Fibroblast of skin of back (primary cell): ENCODE data around the gene PLEK2. TPM values are rescaled to one million over a fixed set of nuclear protein-coding genes. Genes with fewer than 3 reads are reported as not detected.
"Not testable (repeated sequence)": the region's sequence is repeated elsewhere in the genome, so short reads cannot be mapped to it uniquely, and the experiment has no call there.

Source experiments
- DNase-seq: peaks from one replicate; pipeline ENCODE4 v3.0.0-alpha.2; 2013
- polyA plus RNA-seq, 2 experiments: library from polyadenylated mRNA; unstranded; fragments of 120-200 nt; gene quantifications; one replicate each; pipeline ENCODE4 v1.2.1, GENCODE V29; 2013; ENCODE audit not compliant: insufficient read length in 2 of 2

PLEK2 gene
- polyA plus RNA-seq (2013, experiment 1 of 2; ENCODE audit: insufficient read length) = 4.7 TPM
- polyA plus RNA-seq (2013, experiment 2 of 2; ENCODE audit: insufficient read length) = 1.3 TPM

GRCh38 chr14:67411820-67412421, at the start of gene PLEK2:
TSS of gene PLEK2 (minus strand) at chr14:67412165. CDS start at chr14:67412059, 106 bp downstream.
- peak; percentile 43 for DNase-seq

DNA sequence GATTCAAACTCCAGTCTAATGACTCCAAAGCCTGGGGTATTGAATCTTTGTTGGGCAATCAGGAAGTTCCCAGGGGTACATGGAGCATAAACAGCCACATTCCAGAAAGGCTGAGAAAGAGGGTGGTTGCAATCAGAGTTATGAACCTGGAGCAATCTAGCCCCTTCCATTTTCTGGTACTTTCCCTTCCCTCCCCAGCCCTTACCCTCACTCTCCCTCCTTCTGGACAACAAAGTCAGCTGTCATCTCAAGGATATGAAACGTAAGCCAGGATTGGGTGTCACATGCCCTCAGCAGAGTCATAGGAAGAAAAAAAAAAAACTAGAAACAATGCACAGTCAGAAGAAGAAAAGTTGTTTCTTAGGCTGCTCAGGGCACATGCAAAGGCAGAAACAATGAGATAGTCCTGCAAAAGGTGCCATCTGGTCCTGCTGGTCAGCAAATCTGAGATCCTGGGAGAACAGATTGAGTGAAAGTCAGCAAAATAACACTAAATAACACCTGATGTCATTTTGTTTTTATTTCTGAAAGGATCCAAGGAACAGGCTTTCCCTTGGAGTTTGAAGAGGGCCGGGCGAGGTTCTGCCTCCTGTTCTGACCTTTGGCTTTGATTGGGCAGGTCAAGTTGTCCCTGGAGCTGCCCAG, 49.5 kb upstream of the PLEK2 start:
- DNase-seq = no peak

DNA sequence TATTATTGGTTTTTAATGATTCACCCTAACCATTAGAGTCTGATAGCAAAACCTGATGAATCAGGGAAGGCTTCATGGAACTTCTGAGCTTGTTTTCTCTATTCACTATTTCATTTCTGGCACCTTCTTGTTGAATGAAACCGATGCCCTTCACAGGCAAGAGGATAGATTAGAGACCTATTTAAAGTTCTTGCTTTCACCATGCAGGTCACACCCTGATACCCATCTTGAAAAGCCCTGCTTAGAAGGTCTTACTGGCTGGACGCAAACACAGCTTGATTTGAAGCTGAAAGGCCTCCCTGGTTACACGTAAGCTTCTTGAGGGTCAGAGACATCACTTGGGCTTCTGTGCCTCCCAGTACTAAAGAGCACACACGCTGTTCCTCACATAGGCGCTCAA, 47.4 kb upstream of the PLEK2 start:
- no peak for DNase-seq

- no peak for DNase-seq
Observed at GRCh38 chr14:67457782-67458181, 45.8 kb upstream of the PLEK2 start.

DNA sequence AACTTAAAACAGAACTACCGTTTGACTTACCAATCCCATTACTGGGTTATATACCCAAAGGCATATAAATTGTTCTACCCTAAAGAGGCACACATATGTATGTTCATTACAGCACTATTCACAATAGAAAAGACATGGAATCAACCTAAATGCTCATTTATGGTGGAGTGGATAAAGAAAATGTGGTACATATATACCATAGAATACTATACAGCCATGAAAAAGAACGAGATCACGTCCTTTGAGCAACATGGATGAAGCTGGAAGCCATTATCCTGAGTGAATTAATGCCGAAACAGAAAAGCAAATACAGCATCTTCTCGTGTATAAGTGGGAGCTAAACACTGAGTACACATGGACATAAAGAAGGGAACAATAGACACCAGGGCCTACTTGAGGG, 44.8 kb upstream of the PLEK2 start:
- no peak for DNase-seq

DNA sequence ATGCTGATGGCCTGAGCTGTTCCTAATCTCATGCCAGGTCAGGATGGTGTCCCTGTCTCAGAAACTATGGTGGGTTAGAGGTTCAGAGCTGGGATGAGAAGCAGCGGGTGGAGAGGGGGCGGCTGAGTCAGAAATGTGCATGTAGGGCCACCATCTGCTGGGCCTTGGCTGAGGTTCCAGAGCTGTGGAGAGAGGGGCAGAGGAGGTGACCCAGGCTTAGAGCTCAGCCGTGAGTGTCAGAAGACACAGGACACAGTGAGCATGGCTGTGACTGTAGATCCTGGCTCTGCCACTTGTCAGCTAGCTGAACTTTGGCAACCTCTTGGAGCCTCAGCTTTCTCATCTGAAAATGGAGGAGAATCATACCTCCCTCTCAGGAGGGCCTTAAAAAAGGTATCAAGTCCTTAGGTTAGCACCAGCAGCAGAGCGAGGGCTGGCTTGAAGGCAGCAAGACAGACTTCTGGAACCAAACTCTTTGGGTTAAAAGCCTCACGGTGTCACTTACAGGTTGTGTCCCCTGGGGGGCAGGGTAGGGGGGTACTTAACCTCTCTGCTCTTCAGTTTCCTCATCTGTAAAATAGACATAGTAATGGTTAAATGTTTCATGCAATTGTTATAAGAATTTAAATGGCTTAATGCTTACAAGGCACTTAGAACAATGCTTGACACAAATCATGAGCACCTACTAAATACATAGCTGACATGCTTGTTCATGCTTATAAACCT, 41.8 kb upstream of the PLEK2 start:
- DNase-seq = no peak

GRCh38 chr14:67451667-67452066, 39.7 kb upstream of the PLEK2 start:
- not testable (repeated sequence) for DNase-seq

DNA sequence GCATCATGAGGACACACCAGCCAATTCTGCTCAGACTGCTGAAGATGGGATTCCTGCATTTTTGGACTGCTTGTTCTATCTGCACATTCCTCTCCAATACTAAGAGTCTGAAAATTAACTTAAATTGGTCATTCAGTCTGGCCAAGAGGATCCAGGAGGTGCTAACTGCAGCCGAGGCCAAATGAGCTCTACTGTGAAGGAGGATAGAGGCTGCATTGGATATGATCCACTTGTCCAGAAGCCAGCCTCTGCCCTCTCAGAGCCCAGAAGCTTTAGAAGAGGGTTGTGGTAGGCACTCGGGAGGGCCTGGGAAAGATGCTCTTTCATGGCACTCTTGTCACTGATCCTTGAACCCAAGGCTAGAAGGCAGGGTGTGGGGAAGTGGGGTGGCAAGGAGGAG, 37.1 kb upstream of the PLEK2 start:
- DNase-seq = no peak

- no peak for DNase-seq
Observed at GRCh38 chr14:67447033-67447381, 35.0 kb upstream of the PLEK2 start.

- no peak for DNase-seq
Observed at GRCh38 chr14:67446371-67447032, 34.5 kb upstream of the PLEK2 start.

GRCh38 chr14:67444395-67444794, 32.4 kb upstream of the PLEK2 start:
- DNase-seq = no peak

- no peak for DNase-seq
Observed at GRCh38 chr14:67442139-67442906, 30.4 kb upstream of the PLEK2 start.

DNA sequence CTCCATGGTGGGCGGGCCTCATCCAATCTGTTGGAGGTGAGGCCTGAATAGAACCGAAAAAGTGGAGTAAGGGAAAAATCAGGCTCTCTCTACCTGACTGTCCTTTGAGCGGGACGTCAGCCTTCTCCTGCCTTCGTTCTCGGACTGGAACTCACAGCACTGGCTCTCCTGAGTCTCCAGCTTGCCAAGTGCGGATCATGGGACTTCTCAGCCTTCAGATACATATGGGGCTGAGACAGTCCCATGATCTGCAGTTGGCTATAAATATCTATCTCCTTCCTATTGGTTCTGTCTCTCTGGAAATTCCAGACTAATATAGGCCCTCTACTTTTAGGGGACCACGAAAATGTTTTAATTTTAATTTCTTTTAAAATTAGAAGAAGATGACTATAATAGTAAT, 29.7 kb upstream of the PLEK2 start:
- no peak for DNase-seq

GRCh38 chr14:67441256-67441655, 29.3 kb upstream of the PLEK2 start:
- no peak for DNase-seq

- DNase-seq = no peak
Observed at GRCh38 chr14:67440513-67440912, 28.5 kb upstream of the PLEK2 start.

DNA sequence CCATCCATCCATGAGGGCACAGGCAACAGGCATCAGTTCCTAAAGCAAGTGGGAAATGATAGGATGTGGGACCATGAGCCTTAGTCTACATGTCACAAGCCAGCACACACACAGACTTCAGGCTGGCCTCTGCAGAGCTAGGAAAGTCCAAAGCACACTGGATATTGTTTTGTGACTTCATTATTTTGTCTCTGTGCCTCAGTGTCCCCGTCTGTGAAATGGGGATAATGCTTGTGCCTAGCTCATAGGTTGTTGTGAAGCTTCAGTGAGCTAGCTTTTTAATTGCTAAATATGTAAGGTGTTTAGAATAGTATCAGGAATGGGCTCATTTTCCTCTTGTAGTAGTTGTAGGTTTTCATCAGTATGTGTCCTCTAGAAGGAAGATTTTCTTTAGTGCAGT, 27.0 kb upstream of the PLEK2 start:
- no peak for DNase-seq

DNA sequence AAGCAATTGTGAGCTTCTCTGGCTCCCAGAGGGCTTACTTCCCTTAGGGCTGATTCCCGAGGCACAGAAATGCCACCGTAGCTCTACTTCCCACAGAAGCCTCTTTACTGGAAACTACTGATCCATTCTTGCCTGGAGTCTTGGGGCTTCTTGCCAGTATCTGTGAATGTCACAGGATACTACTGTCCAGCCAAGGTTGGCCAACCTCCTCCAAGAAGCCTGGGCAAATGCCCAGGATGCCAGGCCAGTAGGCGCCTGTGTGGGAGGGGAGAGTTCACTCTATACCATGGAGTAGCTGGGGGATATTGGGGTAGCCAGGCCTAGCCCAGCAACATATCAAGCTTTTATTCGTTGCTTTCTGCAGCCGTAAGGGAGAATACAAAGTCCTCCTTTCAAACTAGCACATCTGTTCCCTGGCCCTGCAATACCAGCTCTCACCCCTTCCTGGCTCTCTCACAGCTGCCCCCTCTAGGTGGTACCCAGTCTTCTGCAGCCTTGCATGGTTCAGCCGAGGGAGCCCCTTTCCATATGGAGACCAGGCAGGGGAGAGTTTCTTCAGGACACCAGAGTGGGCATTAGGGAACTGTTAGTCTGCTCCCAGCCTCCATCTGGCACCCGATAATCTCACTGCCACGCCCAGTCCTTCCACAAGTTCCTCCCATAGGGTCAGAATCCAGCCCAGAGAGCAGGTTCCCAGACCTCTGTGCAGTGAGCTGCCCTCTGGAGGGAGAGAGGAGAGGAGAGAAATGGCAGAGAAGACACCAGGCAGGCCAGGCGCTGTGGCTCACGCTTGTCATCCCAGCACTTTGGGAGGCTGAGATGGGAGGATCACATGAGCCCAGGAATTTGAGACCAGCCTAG, 24.3 kb upstream of the PLEK2 start:
- DNase-seq = no peak

GRCh38 chr14:67435603-67436002, 23.6 kb upstream of the PLEK2 start:
- DNase-seq = no peak

GRCh38 chr14:67432050-67432564, 20.1 kb upstream of the PLEK2 start:
- no peak for DNase-seq

DNA sequence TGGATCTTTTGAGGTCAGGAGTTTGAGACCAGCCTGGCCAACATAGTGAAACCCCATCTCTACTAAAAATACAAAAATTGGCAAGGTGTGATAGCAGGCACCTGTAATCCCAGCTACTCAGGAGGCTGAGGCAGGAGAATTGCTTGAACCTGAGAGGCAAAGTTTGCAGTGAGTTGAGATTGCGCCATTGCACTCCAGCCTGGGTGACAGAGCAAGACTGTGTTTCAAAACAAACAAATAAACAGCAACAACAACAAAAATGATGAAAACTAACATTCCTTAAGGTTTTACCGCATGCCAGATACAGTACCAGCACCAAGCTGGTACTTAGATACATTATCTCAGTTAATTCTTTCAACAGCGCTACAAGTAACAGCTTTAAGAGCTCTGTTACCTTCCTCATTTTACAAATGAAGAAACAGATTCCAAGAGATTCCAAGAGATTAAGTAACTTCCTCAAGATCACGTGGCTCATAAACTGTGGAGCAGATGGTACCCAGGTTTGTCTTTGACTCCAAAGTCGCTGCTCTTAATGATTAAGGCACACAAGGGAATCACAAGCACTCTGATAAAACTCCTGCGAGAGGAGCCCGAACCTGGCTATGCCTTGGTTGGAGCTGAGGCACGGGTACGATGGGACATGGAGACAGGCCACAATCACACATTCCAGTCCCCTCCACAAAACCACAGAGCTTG, 17.7 kb upstream of the PLEK2 start:
- no peak for DNase-seq
